H1 (cell line): ENCODE results near the gene KBTBD3. TPM values are rescaled to one million over a fixed set of nuclear protein-coding genes. Genes with fewer than 3 reads are reported as not detected.

Experiments
- RNF2 ChIP-seq: fragments of 200-900, 300-1000 bp; sonication (generic); IDR thresholded peaks from 2 replicates; pipeline ENCODE4 v1.7.1; 2016; ENCODE audit warnings: borderline replicate concordance, low read depth, mild to moderate bottlenecking, antibody characterized with exemption, low read length; ENCODE audit not compliant: poor library complexity, severe bottlenecking; ENCODE audit errors: missing control alignments
- SP4 ChIP-seq: IDR thresholded peaks from 2 replicates; pipeline ENCODE4 v1.6.1; 2012; ENCODE audit warnings: low read length, inconsistent platforms
- SRF ChIP-seq: IDR thresholded peaks from 2 replicates; pipeline ENCODE4 v1.6.1; 2011; ENCODE audit warnings: mild to moderate bottlenecking, low read depth, low read length, moderate library complexity
- polyA plus RNA-seq, 7 experiments: library from polyadenylated mRNA; depleted of rRNA in 3 of 7; stranded (reverse) in 5 of 7; unstranded in 2 of 7; fragments of >200 nt in 5 of 7; fragments of 200-250 nt in 2 of 7; gene quantifications; 1 replicate in 5 of 7; 2 replicates in 1 of 7; 4 replicates in 1 of 7; pipeline versions ENCODE4 v1.2.1 to v1.2.3, GENCODE V29; 2011 to 2013; ENCODE audit warnings: missing spikeins in 2 of 7, mixed read lengths in 2 of 7
- total RNA-seq: library from RNA; stranded (reverse); fragmentation: NEBNext Ultra II Directional; extraction: Animal tissue kit (Norgen Biotek cat#: 25700); gene quantifications from 2 replicates; pipeline ENCODE4 v1.2.1, GENCODE V29; 2021

Gene KBTBD3
- total and polyA plus RNA-seq, 2 of the 8 experiments (the other 6 are each of a cell fraction or from before 2014, with no cell fraction given): 1.2 to 6.1 TPM

GRCh38 chr11:106101370-106101769, 24.2 kb upstream of the KBTBD3 start (continued):
- TF ChIP-seq RNF2 (no peak), SRF (no peak), SP4 (no peak)
